B cell (primary cell): ENCODE results near the gene RNF207. TPM values are rescaled to one million over a fixed set of nuclear protein-coding genes. Genes with fewer than 3 reads are reported as not detected.

ENCODE experiments used
- ATAC-seq: fragments of 200-7000 bp; cut with Tn5 transposase; one replicate; pipeline ENCODE4 v1.10.0; 2021; ENCODE audit warnings: low read depth, mild to moderate bottlenecking, moderate number of reproducible peaks, moderate library complexity
- CTCF ChIA-PET: fragments of 350-600 bp; sonication (Branson Sonifier 250); formaldehyde crosslinking; loops from one replicate; lab custom pipeline; 2021; ENCODE audit warnings: antibody characterized with exemption, inconsistent platforms; lab: Charles Lee
- POLR2A ChIA-PET: fragments of 350-600 bp; sonication (Branson Sonifier 250); formaldehyde crosslinking; loops from one replicate; lab custom pipeline; 2021; ENCODE audit warnings: antibody characterized with exemption; lab: Charles Lee
- DNase-seq: peaks from one replicate; pipeline ENCODE4 v3.0.0; 2013
- H2AFZ ChIP-seq: 2 replicates; pipeline ENCODE4 v1.6.1; 2012; ENCODE audit warnings: mild to moderate bottlenecking, low read depth, low read length; ENCODE audit not compliant: insufficient read depth, poor library complexity, severe bottlenecking
- H3K27ac ChIP-seq, 2 donors: 1 replicate in 1 of 2; 2 replicates in 1 of 2; pipeline ENCODE4 v1.5.1; 2012 to 2013; ENCODE audit warnings: low read length in 2 of 2, mild to moderate bottlenecking in 2 of 2, moderate library complexity in 1 of 2
- H3K27me3 ChIP-seq, 4 experiments: fragments of 200-600 bp in 1 of 4; sonication (generic) in 1 of 4; replicated peaks in 1 of 4; 1 replicate in 2 of 4; 2 replicates in 2 of 4; pipeline versions ENCODE4 v1.6.1 to v1.7.0; 2013 to 2016; ENCODE audit warnings: low read length in 3 of 4, mild to moderate bottlenecking in 2 of 4, mixed read lengths in 1 of 4, moderate library complexity in 1 of 4; ENCODE audit not compliant: insufficient read depth in 4 of 4, control insufficient read depth in 3 of 4; ENCODE audit errors: control extremely low read depth in 1 of 4
- H3K36me3 ChIP-seq, 2 experiments: replicated peaks in 1 of 2; 1 replicate in 1 of 2; 2 replicates in 1 of 2; pipeline versions ENCODE4 v1.6.1 to v1.7.1; 2013; ENCODE audit warnings: low read length in 1 of 2; ENCODE audit not compliant: insufficient read depth in 2 of 2, control insufficient read depth in 1 of 2; ENCODE audit errors: control extremely low read depth in 1 of 2, extremely low read depth in 1 of 2
- H3K4me1 ChIP-seq, 2 donors: fragments of 200-600 bp in 1 of 2; sonication (generic) in 1 of 2; 1 replicate in 1 of 2; 2 replicates in 1 of 2; pipeline versions ENCODE4 v1.5.1 to v1.6.1; 2013 to 2017; ENCODE audit warnings: low read length in 2 of 2; ENCODE audit not compliant: control insufficient read depth in 2 of 2, insufficient read depth in 2 of 2
- H3K4me2 ChIP-seq: replicated peaks from 2 replicates; pipeline ENCODE3; 2012; ENCODE audit warnings: mild to moderate bottlenecking, low read depth, low read length; ENCODE audit not compliant: poor library complexity, severe bottlenecking
- H3K4me3 ChIP-seq, 5 experiments: fragments of 200-600 bp in 1 of 5; sonication (generic) in 1 of 5; 1 replicate in 3 of 5; 2 replicates in 2 of 5; pipeline versions ENCODE4 v1.5.1 to v1.7.0; 2011 to 2016; ENCODE audit warnings: low read length in 4 of 5, mild to moderate bottlenecking in 4 of 5, low read depth in 2 of 5, control low read depth in 1 of 5, moderate library complexity in 1 of 5; ENCODE audit not compliant: insufficient read depth in 1 of 5; ENCODE audit errors: control extremely low read depth in 1 of 5, extremely low read depth in 1 of 5
- H3K79me2 ChIP-seq: fragments of 200-600 bp; sonication (generic); one replicate; pipeline ENCODE4 v1.6.0; 2016; ENCODE audit warnings: low read length; ENCODE audit not compliant: control insufficient read depth, insufficient read depth
- H3K9ac ChIP-seq: fragments of 200-600 bp; sonication (generic); 2 replicates; pipeline ENCODE4 v1.6.1; 2017; ENCODE audit warnings: mild to moderate bottlenecking, low read length, moderate library complexity
- H3K9me3 ChIP-seq, 3 donors: one replicate each; pipeline versions ENCODE4 v1.6.1 to v1.7.1; 2013; ENCODE audit warnings: low read length in 2 of 3; ENCODE audit not compliant: control insufficient read depth in 2 of 3, insufficient read depth in 1 of 3; ENCODE audit errors: control extremely low read depth in 1 of 3
- H4K20me1 ChIP-seq: 2 replicates; pipeline ENCODE4 v1.6.0; 2012; ENCODE audit warnings: mild to moderate bottlenecking, low read length; ENCODE audit not compliant: insufficient read depth, control insufficient read depth, poor library complexity, severe bottlenecking
- H3K27ac Mint-ChIP-seq: one replicate; pipeline ENCODE4 v1.8.0; 2021; ENCODE audit warnings: mixed read lengths
- H3K27me3 Mint-ChIP-seq: one replicate; pipeline ENCODE4 v1.8.0; 2021; ENCODE audit warnings: mixed read lengths
- H3K4me1 Mint-ChIP-seq: one replicate; pipeline ENCODE4 v1.8.0; 2021; ENCODE audit warnings: mixed read lengths
- H3K4me3 Mint-ChIP-seq: one replicate; pipeline ENCODE4 v1.8.0; 2021; ENCODE audit warnings: mixed read lengths
- H3K9me3 Mint-ChIP-seq: one replicate; pipeline ENCODE4 v1.8.0; 2022; ENCODE audit warnings: mixed read lengths; ENCODE audit not compliant: insufficient read depth
- CTCF ChIP-seq: fragments of 200-600 bp; IDR thresholded peaks from one replicate; pipeline ENCODE4 v1.8.0; 2022; ENCODE audit warnings: antibody characterized with exemption, mild to moderate bottlenecking
- EZH2 ChIP-seq: IDR thresholded peaks from 2 replicates; pipeline ENCODE4 v1.6.1; 2012; ENCODE audit warnings: borderline replicate concordance, low read depth, mild to moderate bottlenecking, moderate library complexity, low read length; ENCODE audit not compliant: insufficient read depth, poor library complexity, severe bottlenecking
- WGBS: methylation state at CpG from one replicate; pipeline ENCODE4 v1.1.5; 2013; ENCODE audit warnings: missing lambda C conversion rate; ENCODE audit not compliant: insufficient coverage; 5-methylcytosine and 5-hydroxymethylcytosine counted together
- intact Hi-C: fragments of 100-400 bp; cut with micrococcal nuclease; formaldehyde crosslinking; loops from one replicate; pipeline ENCODE4 v1.10.0; 2022
- polyA plus RNA-seq: library from polyadenylated mRNA; depleted of rRNA; stranded (reverse); fragments of >200 nt; gene quantifications from 2 replicates; pipeline ENCODE4 v1.2.3, GENCODE V29; 2012
- total RNA-seq, 2 donors: library from RNA; stranded (reverse); fragments of 120-200 nt in 1 of 2; gene quantifications; 1 replicate in 1 of 2; 2 replicates in 1 of 2; pipeline versions ENCODE4 v1.2.3 to v1.2.4, GENCODE V29; 2013 to 2022

RNF207 gene
- total and polyA plus RNA-seq, 2 donors (not counting 1 experiment from before 2014, with no cell fraction given), result 1.5 to 6.8 TPM

- H3K9me3 Mint-ChIP-seq, result no peaks in the 10 kb centered on the region
- CTCF ChIA-PET, result interaction anchor here (0.9 to 1.3 kb wide), 4 partner anchors 9 to 35 kb away, joined by 3 to 6 read pairs (median 3); partner anchors contain the start of gene RPL22
- no peak for TF ChIP-seq EZH2
- no peak for TF ChIP-seq CTCF
- Histone ChIP-seq H3K27ac (no peak overlapping the region), H3K36me3 (peaks cover 5 to 21% of the 10 kb centered on the region in 2 experiments), H3K4me2 (peak overlapping the region; percentile 96), H3K9ac (peak overlapping the region; percentile 82), H3K4me1 (peaks cover 9 to 15% of the 10 kb centered on the region in 2 donors), H4K20me1 (no peaks in the 10 kb centered on the region), H2AFZ (peak overlapping the region; percentile 76), H3K4me3 (peak overlapping the region in 4 of 5 experiments; percentile 47 to 84 (median 65)), H3K27me3 (peaks cover 0 to 17% (median 7%) of the 10 kb centered on the region in 4 experiments), H3K79me2 (peaks cover 11% of the 10 kb centered on the region), H3K9me3 (no peaks in the 10 kb centered on the region)
- intact Hi-C loops, result loop anchor here (1.0 to 5.0 kb wide), 2 partner anchors 36 to 467 kb away; partner anchors contain the start of genes DNAJC11 and RPL22
- H3K4me3 Mint-ChIP-seq, result peak overlapping the region; percentile 89
- H3K4me1 Mint-ChIP-seq, result peaks cover 10% of the 10 kb centered on the region
- DNase-seq, result no peak
- peaks cover 14% of the 10 kb centered on the region for H3K27me3 Mint-ChIP-seq
- no peak for ATAC-seq
- 1% methylated on average over 29 of the region's 30 CpGs for WGBS
- peak overlapping the region; percentile 71 for H3K27ac Mint-ChIP-seq
- POLR2A ChIA-PET, result interaction anchor here (0.6 to 0.9 kb wide), 3 partner anchors 26 to 550 kb away, joined by 3 to 4 read pairs (median 3); partner anchors contain the start of gene CAMTA1
Measured at GRCh38 chr1:6235296-6235677, 29.4 kb downstream of the RNF207 start.

GRCh38 chr1:6237093-6237492 is 31.2 kb downstream of the RNF207 start:
- Histone ChIP-seq H3K4me3 (no peak overlapping the region), H4K20me1 (no peaks in the 10 kb centered on the region), H3K9me3 (peaks cover 0 to 4% (median 0%) of the 10 kb centered on the region in 3 donors), H3K27me3 (peaks cover 0 to 35% (median 19%) of the 10 kb centered on the region in 4 experiments), H3K4me2 (no peak overlapping the region), H3K4me1 (peaks cover 22 to 25% of the 10 kb centered on the region in 2 donors), H3K9ac (no peak overlapping the region), H3K36me3 (peaks cover 3 to 10% of the 10 kb centered on the region in 2 experiments), H3K79me2 (peaks cover 11% of the 10 kb centered on the region), H3K27ac (no peak overlapping the region), H2AFZ (no peak overlapping the region)
- intact Hi-C loops, result loop anchor here (5.0 kb wide), 1 partner anchor 465 kb away; the partner anchor contains the start of gene DNAJC11
- H3K4me3 Mint-ChIP-seq, result peak overlapping the region; percentile 45
- H3K4me1 Mint-ChIP-seq, result peaks cover 17% of the 10 kb centered on the region
- ATAC-seq (no peak), DNase-seq (no peak)
- peaks cover 23% of the 10 kb centered on the region for H3K27me3 Mint-ChIP-seq
- WGBS, result 100% methylated on average over 2 of the region's 4 CpGs
- ChIA-PET CTCF (interaction anchor here (1.3 to 3.5 kb wide), 2 partner anchors 8 to 10 kb away, joined by 5 to 22 read pairs; no protein-coding TSS in a partner anchor), POLR2A (no interaction called here)
- no peaks in the 10 kb centered on the region for H3K9me3 Mint-ChIP-seq
- no peak for TF ChIP-seq CTCF
- no peak overlapping the region for H3K27ac Mint-ChIP-seq
